Loucy (cell line): ENCODE results near the gene FBLN2.

Experiments used
- H2AFZ ChIP-seq: fragments of 200-600 bp; sonication (generic); 2 replicates; pipeline ENCODE4 v1.6.0; 2016; ENCODE audit warnings: antibody characterized with exemption, mild to moderate bottlenecking, low read length, moderate library complexity
- H3F3A ChIP-seq: fragments of 200-600 bp; 2 replicates; pipeline ENCODE4 v1.6.0; 2016; ENCODE audit warnings: antibody characterized with exemption, low read depth, mild to moderate bottlenecking
- H3K27me3 ChIP-seq: fragments of 200-600 bp; sonication (generic); 2 replicates; pipeline ENCODE4 v1.6.1; 2014; ENCODE audit warnings: low read length, mild to moderate bottlenecking; ENCODE audit not compliant: insufficient read depth, poor library complexity, severe bottlenecking
- H3K36me3 ChIP-seq: fragments of 200-600 bp; sonication (generic); 2 replicates; pipeline ENCODE4 v1.6.1; 2016; ENCODE audit warnings: low read length; ENCODE audit not compliant: insufficient read depth
- H3K4me1 ChIP-seq: fragments of 200-600 bp; sonication (generic); 2 replicates; pipeline ENCODE4 v1.5.1; 2014; ENCODE audit warnings: low read length, mild to moderate bottlenecking; ENCODE audit not compliant: insufficient read depth, poor library complexity, severe bottlenecking
- H3K4me2 ChIP-seq: fragments of 200-600 bp; sonication (generic); 2 replicates; pipeline ENCODE4 v1.6.0; 2014; ENCODE audit warnings: antibody characterized with exemption, low read length, low read depth, mild to moderate bottlenecking; ENCODE audit not compliant: poor library complexity, severe bottlenecking
- H3K4me3 ChIP-seq: fragments of 200-600 bp; sonication (generic); 2 replicates; pipeline ENCODE4 v1.5.1; 2014; ENCODE audit warnings: low read length, mild to moderate bottlenecking, mixed read lengths; ENCODE audit not compliant: poor library complexity, severe bottlenecking
- H3K79me2 ChIP-seq: fragments of 200-600 bp; sonication (generic); 2 replicates; pipeline ENCODE4 v1.6.1; 2014; ENCODE audit warnings: low read length; ENCODE audit not compliant: insufficient read depth
- H3K9ac ChIP-seq: fragments of 200-600 bp; sonication (generic); 2 replicates; pipeline ENCODE4 v1.6.0; 2014; ENCODE audit warnings: mild to moderate bottlenecking, low read depth, low read length, moderate library complexity; ENCODE audit not compliant: poor library complexity, severe bottlenecking
- H3K9me2 ChIP-seq: fragments of 200-600 bp; sonication (generic); replicated peaks from 2 replicates; pipeline ENCODE4 v1.6.1; 2016; ENCODE audit warnings: low read depth, low read length, mixed read lengths
- H3K9me3 ChIP-seq: fragments of 200-600 bp; sonication (generic); 2 replicates; pipeline ENCODE4 v1.6.1; 2014; ENCODE audit warnings: mild to moderate bottlenecking, antibody characterized with exemption, low read length, low read depth; ENCODE audit not compliant: insufficient read depth
- H4K20me1 ChIP-seq: fragments of 200-600 bp; sonication (generic); 2 replicates; pipeline ENCODE4 v1.6.0; 2014; ENCODE audit warnings: antibody characterized with exemption, low read length, mild to moderate bottlenecking; ENCODE audit not compliant: insufficient read depth, poor library complexity, severe bottlenecking
- EZH2phosphoT487 ChIP-seq: fragments of 200-600 bp; IDR thresholded peaks from 2 replicates; pipeline ENCODE4 v1.6.1; 2018; ENCODE audit warnings: antibody characterized with exemption, mild to moderate bottlenecking, moderate library complexity, borderline replicate concordance
- TF ChIP-seq, protein P1 (sequence below): fragments of 200-600 bp; sonication (generic); conservative IDR thresholded peaks from 2 replicates; pipeline ENCODE4 v1.5.1; 2014; ENCODE audit warnings: mild to moderate bottlenecking, antibody characterized with exemption, low read length

The FBLN2 gene

DNA sequence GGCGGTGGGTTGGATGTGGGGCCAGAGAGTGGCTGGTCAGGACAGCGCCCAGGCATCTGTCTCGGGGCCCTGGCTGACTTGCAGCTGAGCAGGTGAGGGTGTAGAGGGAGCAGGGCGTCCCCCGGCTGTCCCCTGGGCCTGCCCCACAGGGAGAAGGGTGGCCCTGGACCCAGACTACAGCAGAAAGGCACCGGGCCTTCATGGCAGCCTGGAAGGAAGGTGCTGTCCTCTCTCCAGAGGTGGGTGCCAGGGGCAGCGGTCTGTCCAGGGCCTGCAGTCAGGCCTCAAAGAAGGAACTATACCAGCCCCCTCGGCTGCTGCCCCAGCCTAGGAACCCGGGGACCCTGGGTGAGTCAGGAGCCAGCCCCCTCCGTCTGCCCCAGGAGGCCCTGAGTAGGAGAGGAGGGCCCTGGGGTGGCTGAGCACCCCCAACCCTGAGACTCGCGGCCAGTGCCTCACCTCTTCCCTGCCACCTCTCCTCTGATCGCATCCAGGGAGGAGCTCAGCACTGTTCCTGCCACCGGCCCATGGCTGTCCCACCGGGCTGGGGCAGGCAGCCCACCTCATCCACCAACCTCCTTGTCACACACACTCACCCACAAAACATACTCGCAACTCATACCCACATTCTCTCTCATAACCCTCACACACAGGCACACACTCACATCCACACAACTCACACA is 133.5 kb downstream of the FBLN2 start:
- no peaks in the 10 kb centered on the region for H4K20me1 ChIP-seq

DNA sequence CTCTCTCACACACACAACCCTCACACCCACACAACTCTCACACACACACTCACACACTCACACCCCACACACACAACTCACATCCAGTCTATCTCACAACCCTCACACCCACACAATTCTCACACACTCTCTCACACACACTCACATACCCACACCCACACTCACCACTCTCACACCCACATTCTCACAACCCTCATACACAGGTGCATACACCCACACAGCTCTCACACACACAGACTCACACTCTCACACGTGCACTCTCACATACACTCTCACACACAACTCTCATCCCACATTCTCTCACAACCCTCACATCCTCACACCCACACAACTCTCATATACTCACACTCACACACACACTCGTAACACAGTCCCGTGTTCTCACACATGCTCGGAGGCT is 134.4 kb downstream of the FBLN2 start:
- H3K4me1 ChIP-seq = no peaks in the 10 kb centered on the region
- no peaks in the 10 kb centered on the region for H3K9me3 ChIP-seq
- no peak overlapping the region for H3K4me2 ChIP-seq
- H3K9ac ChIP-seq = no peak overlapping the region
- TF ChIP-seq, protein P1, sequence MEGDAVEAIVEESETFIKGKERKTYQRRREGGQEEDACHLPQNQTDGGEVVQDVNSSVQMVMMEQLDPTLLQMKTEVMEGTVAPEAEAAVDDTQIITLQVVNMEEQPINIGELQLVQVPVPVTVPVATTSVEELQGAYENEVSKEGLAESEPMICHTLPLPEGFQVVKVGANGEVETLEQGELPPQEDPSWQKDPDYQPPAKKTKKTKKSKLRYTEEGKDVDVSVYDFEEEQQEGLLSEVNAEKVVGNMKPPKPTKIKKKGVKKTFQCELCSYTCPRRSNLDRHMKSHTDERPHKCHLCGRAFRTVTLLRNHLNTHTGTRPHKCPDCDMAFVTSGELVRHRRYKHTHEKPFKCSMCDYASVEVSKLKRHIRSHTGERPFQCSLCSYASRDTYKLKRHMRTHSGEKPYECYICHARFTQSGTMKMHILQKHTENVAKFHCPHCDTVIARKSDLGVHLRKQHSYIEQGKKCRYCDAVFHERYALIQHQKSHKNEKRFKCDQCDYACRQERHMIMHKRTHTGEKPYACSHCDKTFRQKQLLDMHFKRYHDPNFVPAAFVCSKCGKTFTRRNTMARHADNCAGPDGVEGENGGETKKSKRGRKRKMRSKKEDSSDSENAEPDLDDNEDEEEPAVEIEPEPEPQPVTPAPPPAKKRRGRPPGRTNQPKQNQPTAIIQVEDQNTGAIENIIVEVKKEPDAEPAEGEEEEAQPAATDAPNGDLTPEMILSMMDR = no peak
- TF ChIP-seq EZH2phosphoT487 = no peak
- no peaks in the 10 kb centered on the region for H3F3A ChIP-seq
- H3K27me3 ChIP-seq = no peaks in the 10 kb centered on the region
- H3K9me2 ChIP-seq = no peaks in the 10 kb centered on the region
- H3K79me2 ChIP-seq = no peaks in the 10 kb centered on the region
- H3K36me3 ChIP-seq = no peaks in the 10 kb centered on the region
- H3K4me3 ChIP-seq = no peak overlapping the region
- no peak overlapping the region for H2AFZ ChIP-seq
- no peaks in the 10 kb centered on the region for H4K20me1 ChIP-seq

More for the DNA sequence above, 133.5 kb downstream of the FBLN2 start:
- Histone ChIP-seq H3K4me1 (no peaks in the 10 kb centered on the region), H3K4me2 (no peak overlapping the region), H3K4me3 (no peak overlapping the region), H2AFZ (no peak overlapping the region), H3K79me2 (no peaks in the 10 kb centered on the region), H3K9me3 (no peaks in the 10 kb centered on the region), H3K36me3 (no peaks in the 10 kb centered on the region), H3K9ac (no peak overlapping the region), H3K9me2 (no peaks in the 10 kb centered on the region), H3K27me3 (no peaks in the 10 kb centered on the region), H3F3A (no peaks in the 10 kb centered on the region)
- no peak for TF ChIP-seq EZH2phosphoT487

DNA sequence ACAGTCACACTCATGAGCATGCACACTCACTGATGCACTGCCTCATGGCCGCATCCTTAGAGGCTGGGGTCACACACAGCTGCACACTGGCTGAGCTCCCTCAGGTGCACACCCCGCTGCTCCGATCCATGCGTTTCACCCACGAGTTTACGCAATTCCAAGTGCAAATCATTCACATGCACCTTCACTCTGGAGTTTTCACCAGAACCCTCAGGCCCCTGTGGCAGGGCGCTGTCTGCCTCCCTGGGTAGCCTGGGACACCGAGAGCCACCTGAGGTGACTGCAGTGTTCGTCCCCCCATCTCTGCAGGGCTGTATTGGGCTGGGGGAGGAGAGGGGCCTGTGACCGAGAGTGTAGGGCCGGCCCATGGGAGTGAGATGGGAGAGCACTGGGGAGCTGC is 134.8 kb downstream of the FBLN2 start:
- Histone ChIP-seq H3K36me3 (no peaks in the 10 kb centered on the region), H3K9ac (no peak overlapping the region), H3K4me2 (no peak overlapping the region), H3K27me3 (no peaks in the 10 kb centered on the region), H3K79me2 (no peaks in the 10 kb centered on the region), H3F3A (no peaks in the 10 kb centered on the region), H3K9me3 (no peaks in the 10 kb centered on the region), H3K4me3 (no peak overlapping the region), H4K20me1 (no peaks in the 10 kb centered on the region), H3K4me1 (no peaks in the 10 kb centered on the region), H3K9me2 (no peaks in the 10 kb centered on the region), H2AFZ (no peak overlapping the region)
- TF ChIP-seq EZH2phosphoT487 = no peak
- TF ChIP-seq, protein P1 = no peak

DNA sequence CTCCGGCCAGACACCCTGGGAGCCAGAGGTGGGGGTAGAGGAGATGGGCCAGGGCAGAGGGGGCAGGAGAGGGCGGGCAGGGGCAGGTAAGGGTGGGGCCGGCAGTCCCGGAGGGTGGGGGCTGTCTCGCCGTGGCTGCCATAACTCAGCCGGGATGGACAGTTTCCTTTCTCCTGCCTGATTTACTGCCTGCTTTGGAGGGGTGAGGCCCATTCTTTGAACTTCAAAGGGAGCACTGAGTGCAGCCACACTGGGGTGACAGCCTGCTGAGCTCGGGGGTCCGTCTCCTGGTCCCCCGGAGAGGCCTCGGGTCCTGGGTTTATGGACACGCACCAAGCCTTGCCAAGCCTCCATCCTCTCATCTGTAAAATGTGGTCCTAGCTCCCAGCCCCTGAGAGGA is 135.4 kb downstream of the FBLN2 start:
- Histone ChIP-seq H3K9me2 (no peaks in the 10 kb centered on the region), H3K79me2 (no peaks in the 10 kb centered on the region), H3F3A (no peaks in the 10 kb centered on the region), H3K9me3 (no peaks in the 10 kb centered on the region), H3K4me2 (no peak overlapping the region), H2AFZ (no peak overlapping the region), H3K27me3 (no peaks in the 10 kb centered on the region), H4K20me1 (no peaks in the 10 kb centered on the region), H3K4me1 (no peaks in the 10 kb centered on the region), H3K36me3 (no peaks in the 10 kb centered on the region), H3K4me3 (no peak overlapping the region), H3K9ac (no peak overlapping the region)
- TF ChIP-seq, protein P1 = no peak
- TF ChIP-seq EZH2phosphoT487 = no peak
